Nucleus accumbens (tissue), 56 donors: ENCODE results near the gene CIDEB.

Source experiments
- DNase-seq, 56 donors: peaks; one replicate each; lab custom pipeline; 2025; lab: John Stamatoyannopoulos, UW

Gene CIDEB

GRCh38 chr14:24259282-24260025 is 48.3 kb downstream of the CIDEB start:
- no peak for DNase-seq

GRCh38 chr14:24258548-24259265 is 49.1 kb downstream of the CIDEB start:
- no peak for DNase-seq

GRCh38 chr14:24258119-24258518 is 49.7 kb downstream of the CIDEB start:
- DNase-seq = no peak

- DNase-seq = no peak
Measured at GRCh38 chr14:24256960-24257359, 50.8 kb downstream of the CIDEB start.

GRCh38 chr14:24255931-24256711 is 51.7 kb downstream of the CIDEB start:
- no peak for DNase-seq

- DNase-seq = no peak
Measured at GRCh38 chr14:24255438-24255837, 52.3 kb downstream of the CIDEB start.
